GM19193 (cell line): Measurements from ENCODE around the gene RNASE11.

Experiments
- POLR2A ChIP-seq: IDR thresholded peaks from 4 replicates; pipeline ENCODE4 v1.6.1; 2011; ENCODE audit not compliant: insufficient read depth, insufficient read length; ENCODE audit errors: extremely low read depth

The RNASE11 gene

DNA sequence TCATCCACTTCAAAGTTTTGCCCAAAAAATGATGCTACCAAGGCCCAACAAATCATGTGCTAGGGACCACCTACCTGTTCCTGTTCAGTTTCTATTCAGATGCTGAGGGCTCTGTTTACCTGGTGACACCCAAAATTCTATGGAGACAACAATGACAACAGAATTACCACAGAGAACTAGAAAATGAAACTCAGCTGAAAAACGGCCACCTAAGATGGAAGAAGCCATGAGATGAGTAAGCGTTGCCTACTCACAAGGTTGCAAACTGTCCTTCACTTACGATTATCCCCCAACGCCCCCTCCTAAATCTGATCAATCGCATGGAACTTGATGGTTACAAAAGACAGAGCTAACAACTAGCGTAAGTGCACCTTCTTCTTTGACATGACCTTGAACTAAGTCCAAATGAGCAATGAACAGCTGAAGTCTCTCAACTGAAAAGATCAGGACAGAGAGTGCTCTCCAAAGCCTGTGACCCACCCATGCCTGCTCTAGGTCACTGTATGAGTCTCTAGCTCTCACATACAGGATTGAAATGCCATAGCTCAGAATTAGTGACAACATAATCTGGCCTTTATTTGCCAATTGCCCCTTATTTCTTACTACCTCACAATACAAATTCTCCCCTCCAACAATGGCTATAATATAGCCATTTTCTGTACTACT, at the start of gene RNASE11:
Gene RNASE11, minus strand, starts transcription at position 513 of the 666 bp plus-strand sequence.
- no peak for TF ChIP-seq POLR2A

DNA sequence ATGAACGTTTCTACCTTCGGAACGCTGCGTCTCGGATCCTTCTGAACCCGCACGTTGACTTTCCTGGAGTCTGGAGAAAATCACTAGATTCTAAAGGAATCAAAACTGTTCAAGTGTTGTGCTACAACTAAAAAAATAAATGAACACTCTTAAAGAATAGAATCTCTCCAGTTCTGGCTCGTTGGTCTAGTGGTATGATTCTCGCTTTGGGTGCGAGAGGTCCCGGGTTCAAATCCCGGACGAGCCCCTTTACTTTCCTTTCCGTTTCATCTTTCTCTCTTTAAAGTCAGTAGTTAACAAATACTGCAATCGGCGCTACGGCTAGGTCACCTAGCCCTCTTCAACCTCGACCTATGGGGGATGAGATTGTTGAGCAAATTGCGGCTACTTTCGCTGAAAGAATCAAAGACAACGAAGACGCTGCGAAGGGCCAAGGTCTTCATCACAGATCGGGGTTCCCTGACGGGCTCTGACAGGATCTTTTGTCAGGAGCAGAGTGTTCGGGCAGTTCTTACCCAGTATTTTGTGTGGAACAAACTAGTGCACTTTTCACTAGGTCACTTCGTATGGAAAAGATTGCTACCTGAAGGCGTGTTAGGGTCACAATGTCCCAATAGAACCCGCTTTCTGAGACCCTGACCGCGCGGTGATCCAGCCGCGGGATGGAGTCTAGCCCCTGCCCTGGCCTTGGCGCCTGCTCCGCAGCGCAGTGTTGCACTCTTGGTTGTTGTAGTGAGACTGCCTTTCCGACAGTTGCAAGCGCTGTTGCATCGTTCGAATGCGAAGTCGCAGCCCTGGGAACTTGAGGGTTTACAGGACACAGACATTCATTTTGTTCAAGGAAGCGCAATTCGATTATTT, 45.3 kb upstream of the RNASE11 start:
- no peak for TF ChIP-seq POLR2A

DNA sequence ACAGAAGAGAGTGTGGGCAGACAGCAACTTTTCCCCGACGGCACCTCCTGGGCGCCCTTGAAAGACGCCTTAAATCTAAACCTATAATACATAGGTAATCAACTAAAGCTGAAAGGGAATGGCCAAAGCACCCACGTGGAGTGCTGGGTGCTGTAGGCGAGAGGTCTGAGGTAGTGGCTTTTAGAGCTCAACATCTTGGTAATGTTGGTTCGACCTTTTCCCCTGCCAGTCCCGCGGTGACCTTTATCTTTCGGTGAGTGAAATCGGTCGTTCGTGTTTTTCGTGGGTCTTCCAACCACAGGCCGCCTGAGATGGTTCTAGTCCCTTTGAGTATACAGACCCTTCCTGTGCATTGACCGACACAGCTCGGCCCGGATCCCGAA, 44.6 kb upstream of the RNASE11 start:
- no peak for TF ChIP-seq POLR2A

GRCh38 chr14:20631880-20632389, 44.1 kb upstream of the RNASE11 start:
- TF ChIP-seq POLR2A: no peak

DNA sequence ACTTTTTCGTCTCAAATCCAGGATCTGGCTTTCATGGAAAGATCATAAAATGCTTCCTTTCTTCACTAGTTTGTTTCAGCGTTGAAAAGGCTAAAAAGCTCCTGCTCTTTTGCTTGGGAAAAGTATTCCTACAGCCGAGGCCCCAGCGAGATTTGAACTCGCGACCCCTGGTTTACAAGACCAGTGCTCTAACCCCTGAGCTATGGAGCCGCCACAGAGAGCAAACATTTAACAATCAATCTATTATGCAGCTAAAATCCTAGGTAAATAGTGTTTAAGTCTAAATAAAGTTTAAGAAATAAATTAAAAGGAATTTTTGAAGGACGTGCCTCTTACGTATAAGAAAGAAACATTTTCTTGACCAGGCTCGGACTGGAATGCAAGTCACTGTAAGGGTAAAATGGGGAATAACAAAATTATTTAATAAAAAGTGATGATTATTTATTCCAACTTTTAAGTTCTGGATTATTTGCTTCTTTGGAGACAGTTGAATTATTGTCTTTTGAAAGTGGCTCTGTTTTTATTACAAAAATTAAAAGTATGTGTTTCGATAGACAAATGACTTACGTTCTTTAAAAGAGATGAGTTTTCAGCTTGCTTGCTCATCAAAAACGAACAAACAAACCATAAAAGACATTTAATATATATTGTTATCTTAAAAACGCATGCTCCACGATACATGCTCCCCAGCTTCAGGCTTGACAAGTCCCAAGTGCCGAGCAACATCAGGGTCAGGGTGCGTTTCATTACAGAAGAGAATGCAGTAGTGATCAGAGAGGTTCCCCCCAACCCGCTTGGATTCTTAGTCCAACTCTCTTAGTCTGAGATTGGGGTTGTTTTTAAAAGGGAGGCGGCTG, 43.5 kb upstream of the RNASE11 start:
- no peak for TF ChIP-seq POLR2A

DNA sequence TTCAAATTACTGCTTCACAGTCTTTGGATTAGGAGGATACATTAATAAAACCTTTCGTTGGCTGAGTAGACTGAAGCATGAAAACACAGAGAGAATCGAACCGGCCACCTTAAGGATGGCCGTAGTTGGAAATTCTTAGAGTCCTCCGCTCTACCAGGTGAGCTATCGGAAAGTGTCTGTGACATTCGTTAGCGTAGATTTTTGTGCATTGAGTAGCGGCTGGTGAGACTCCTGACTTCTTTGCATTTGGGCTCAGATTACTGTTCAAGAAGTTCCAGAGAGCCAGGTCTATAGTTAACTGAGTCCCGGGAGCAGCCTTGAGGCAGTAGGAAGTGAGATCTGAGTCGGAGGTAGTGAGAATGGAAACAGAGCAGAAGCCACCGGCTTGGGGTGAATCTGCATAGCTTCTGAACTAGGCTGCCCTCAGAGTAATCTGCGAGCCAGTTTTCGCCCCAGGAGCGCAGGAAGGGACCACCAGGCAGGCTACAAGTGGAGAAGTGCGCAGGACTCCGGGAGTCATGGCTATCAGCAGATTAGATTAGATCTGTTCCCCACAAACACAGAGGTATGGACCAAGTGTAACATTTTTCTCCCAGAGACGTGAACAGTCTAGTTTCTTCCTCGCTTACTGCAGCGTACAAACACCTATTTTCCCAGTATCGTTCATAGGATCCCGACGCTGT, 42.7 kb upstream of the RNASE11 start:
- TF ChIP-seq POLR2A: no peak

DNA sequence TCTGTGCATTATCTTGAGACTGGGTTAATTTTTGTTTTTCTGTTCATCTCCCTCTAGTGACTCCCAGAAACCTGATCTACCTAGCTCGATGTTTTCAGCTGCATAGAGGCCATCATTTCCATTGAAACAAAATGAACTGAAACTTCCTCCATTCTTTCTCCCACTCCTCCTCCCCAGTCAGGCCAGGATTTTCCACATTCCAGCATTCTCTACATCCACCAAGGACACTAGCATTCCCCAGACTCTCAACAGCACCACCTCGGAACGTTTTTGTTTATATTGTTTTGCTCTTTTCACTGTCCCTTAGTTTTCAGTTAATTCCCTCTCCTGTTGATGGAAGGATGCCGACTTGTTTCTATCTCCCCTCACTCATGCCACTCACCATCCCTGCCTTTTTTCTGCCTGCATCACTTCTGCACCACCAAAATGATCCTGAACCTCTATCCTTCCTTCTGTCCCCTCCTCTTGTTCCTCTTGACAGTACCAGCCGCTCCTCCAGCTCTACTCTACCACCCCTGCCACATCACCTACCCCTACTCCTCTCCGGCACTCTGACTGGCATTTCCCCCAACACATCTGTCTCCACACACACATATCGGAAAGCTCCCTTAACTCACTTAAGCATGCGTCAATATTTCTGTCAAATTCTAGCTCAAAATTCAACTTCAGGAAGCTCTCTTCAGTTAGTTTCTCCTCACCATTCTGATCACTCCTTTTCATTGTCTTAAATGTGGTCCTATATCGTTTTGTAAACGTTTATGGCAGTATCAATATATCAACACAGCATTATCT, 40.5 kb upstream of the RNASE11 start:
- no peak for TF ChIP-seq POLR2A

GRCh38 chr14:20627346-20628027, 39.7 kb upstream of the RNASE11 start:
- no peak for TF ChIP-seq POLR2A

GRCh38 chr14:20626274-20626673, 38.5 kb upstream of the RNASE11 start:
- TF ChIP-seq POLR2A: no peak

DNA sequence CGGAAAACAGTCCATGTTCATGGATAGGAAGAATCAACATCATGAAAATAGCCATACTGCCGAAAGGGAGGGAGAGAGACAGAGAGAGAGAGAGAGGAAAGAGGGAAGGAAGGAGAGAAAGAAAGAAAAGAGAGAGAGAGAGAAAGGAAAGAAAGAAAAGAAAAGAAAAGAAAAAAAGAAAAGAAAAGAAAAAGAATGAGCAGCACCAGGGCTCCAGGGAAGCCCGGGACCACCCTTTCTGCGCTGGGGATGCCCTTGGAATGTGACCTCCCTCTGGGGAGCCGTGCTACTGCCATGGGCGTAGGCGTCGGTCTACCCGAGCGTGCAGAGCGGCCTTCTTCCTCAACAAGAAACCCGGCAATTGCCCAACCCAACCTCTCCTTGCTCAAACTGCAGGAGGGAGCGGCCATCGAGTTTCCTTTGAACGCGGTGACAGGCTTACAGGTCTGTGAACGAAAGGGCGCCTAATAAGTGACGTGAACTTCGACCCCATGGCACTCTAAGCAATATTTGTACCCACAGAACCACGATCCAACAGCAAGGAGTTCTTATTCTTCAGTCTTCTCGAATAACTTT, 36.8 kb upstream of the RNASE11 start:
- TF ChIP-seq POLR2A: no peak

DNA sequence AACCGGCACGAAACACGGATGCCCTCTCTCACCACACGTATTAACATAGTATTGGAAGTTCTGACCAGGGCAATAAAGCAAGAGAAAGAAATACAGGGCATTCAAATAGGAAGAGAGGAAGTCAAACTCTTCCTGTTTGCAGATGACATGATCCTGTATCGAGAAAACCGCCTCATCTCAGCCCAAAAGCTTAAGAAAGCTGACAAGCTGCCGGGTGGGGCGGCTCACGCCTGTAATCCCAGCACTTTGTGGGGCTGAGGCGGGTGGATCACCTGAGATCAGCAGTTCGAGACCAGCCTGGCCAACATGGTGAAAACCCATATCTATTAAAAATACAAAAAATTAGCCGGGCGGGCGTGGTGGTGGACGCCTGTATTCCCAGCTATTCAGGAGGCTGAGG, 36.0 kb upstream of the RNASE11 start:
- TF ChIP-seq POLR2A: no peak

GRCh38 chr14:20622816-20623291, 35.1 kb upstream of the RNASE11 start:
- TF ChIP-seq POLR2A: peak; percentile 18
